ENCODE measurements around the gene TMEM106A. TPM values are rescaled to one million over a fixed set of nuclear protein-coding genes. Genes with fewer than 3 reads are reported as not detected.
"Not testable (repeated sequence)": the region's sequence is repeated elsewhere in the genome, so short reads cannot be mapped to it uniquely, and the experiment has no call there.

The TMEM106A gene, protein sequence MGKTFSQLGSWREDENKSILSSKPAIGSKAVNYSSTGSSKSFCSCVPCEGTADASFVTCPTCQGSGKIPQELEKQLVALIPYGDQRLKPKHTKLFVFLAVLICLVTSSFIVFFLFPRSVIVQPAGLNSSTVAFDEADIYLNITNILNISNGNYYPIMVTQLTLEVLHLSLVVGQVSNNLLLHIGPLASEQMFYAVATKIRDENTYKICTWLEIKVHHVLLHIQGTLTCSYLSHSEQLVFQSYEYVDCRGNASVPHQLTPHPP
- total RNA-seq = 12.6 to 14.1 TPM (median 13.3 TPM) in 3 replicates

DNA sequence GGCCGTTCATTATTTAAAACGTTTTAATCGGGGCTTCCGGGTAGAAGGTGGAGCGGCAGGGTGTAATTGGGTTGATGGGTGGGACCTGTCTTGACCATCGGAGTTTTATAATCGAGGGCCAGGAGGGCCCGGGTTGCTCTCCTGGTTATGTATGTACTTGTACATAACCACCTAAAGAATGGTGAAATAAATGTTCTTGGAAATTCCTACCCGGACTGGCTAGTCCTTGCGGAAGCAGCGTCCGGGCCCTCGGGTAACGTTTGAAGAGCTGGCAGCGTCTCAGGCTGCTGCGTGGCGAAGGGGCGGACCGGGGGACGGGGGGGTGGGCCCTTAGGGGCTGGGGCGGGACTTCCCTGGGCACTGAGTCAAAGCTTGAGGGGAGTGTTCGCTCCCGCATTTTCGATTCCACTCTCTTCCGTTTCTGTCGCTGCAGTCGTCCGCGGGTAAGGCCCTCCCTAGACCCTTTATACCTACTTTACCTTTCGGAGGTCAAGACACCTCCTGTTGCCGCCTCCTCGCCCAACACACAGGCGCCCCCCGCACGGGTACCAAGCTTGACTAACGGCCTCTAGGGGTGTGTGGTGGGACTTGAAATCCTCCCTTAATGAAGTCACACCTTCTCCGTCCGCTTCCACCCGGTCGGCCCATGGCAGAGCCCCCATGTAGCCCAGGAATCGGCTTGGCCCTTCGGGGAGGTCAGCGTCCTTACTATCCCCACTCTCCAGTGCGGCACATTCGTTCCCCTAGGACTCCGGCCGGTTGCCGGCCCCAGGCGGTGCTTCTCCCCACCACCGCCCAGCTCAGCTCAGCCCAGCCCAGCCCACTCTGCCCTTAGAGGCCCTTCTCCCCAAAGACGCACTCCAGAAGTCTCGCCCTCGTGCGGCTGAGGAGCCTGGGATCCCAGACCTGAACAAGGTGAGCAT lies at the start of gene TMEM106A:
Gene TMEM106A, plus strand, starts transcription at position 396 of the 923 bp plus-strand sequence. CDS start 1,167 bp downstream, outside the sequence.
- peaks cover 20% of the 10 kb centered on the region for H3K4me1 Mint-ChIP-seq
- TF ChIP-seq, protein P1, sequence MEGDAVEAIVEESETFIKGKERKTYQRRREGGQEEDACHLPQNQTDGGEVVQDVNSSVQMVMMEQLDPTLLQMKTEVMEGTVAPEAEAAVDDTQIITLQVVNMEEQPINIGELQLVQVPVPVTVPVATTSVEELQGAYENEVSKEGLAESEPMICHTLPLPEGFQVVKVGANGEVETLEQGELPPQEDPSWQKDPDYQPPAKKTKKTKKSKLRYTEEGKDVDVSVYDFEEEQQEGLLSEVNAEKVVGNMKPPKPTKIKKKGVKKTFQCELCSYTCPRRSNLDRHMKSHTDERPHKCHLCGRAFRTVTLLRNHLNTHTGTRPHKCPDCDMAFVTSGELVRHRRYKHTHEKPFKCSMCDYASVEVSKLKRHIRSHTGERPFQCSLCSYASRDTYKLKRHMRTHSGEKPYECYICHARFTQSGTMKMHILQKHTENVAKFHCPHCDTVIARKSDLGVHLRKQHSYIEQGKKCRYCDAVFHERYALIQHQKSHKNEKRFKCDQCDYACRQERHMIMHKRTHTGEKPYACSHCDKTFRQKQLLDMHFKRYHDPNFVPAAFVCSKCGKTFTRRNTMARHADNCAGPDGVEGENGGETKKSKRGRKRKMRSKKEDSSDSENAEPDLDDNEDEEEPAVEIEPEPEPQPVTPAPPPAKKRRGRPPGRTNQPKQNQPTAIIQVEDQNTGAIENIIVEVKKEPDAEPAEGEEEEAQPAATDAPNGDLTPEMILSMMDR (IDR thresholded peaks at IDR 0.05; ENCODE audit: unreplicated experiment) = peak; percentile 34
- H3K4me3 Mint-ChIP-seq = peak within 1 kb of the TSS; percentile 93
- H3K36me3 Mint-ChIP-seq = peaks cover 13% of the 10 kb centered on the region
- peak; percentile 66 to 73 for DNase-seq (ENCODE audit: low spot score in 2 of 2, unreplicated experiment in 2 of 2)
- peak within 1 kb of the TSS; percentile 93 for H3K27ac Mint-ChIP-seq
- H3K27me3 Mint-ChIP-seq (ENCODE audit: low read depth) = no peaks in the 10 kb centered on the region
- H3K9me3 Mint-ChIP-seq = no peaks in the 10 kb centered on the region

DNA sequence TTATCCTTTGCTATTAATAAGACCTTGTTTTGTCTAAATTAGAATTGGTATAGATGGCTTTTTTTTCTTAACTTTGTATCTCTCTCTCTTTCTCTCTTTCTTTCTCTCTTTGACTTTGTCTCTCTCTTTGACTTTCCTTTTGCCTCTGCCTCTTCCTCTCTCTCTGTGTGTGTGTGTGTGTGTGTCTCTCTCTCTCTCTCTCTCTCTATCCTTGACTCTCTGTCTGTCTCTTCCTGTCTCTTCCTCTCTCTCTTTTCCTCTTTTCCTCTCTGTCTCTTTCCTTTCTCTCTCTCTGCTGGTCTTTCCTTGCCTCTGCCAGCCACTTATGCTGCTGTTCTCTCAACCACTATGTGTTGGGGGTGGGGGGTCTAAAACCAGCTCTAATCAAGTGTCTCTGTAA lies 45.7 kb upstream of the TMEM106A start:
- not testable (repeated sequence) for DNase-seq (ENCODE audit: low spot score in 2 of 2, unreplicated experiment in 2 of 2); H3K4me3 Mint-ChIP-seq; H3K4me1 Mint-ChIP-seq; H3K27ac Mint-ChIP-seq; H3K27me3 Mint-ChIP-seq (ENCODE audit: low read depth); H3K9me3 Mint-ChIP-seq; H3K36me3 Mint-ChIP-seq

DNA sequence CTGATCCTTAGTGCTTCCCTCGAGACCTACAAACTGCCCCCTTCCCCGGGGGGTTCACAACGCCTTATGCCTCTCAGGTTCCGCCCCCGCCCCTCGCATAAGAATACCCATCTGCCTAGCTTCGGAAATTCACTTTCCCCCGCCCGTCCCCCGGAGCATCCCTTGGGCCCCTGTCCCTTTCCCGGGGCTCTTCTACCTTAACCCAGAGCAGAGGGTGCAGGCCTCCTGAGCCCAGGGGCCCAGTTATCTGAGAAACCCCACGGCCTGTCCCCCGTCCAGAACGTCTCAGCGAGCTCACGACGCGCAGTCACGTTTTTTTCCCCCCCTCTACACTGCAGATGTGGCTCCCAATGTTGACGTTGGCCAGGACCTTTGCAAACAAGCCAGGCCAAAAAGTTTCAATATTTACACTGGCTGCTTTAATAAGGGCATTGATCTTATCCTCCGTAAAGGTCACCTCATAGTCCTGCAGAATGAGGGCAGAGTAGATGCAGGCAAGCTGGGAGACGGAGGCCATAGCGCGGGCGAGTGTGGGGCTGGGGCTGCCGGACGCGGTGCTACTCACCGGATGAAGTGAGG lies 42.0 kb upstream of the TMEM106A start:
- no peaks in the 10 kb centered on the region for H3K9me3 Mint-ChIP-seq
- H3K4me3 Mint-ChIP-seq = no peak overlapping the region
- H3K36me3 Mint-ChIP-seq = no peaks in the 10 kb centered on the region
- H3K27ac Mint-ChIP-seq = no peak overlapping the region
- H3K27me3 Mint-ChIP-seq (ENCODE audit: low read depth) = no peaks in the 10 kb centered on the region
- TF ChIP-seq, protein P1 (IDR thresholded peaks at IDR 0.05; ENCODE audit: unreplicated experiment) = no peak
- DNase-seq (ENCODE audit: low spot score in 2 of 2, unreplicated experiment in 2 of 2) = peak in 1 of 2 experiments; percentile 39
- peaks cover 18% of the 10 kb centered on the region for H3K4me1 Mint-ChIP-seq

DNA sequence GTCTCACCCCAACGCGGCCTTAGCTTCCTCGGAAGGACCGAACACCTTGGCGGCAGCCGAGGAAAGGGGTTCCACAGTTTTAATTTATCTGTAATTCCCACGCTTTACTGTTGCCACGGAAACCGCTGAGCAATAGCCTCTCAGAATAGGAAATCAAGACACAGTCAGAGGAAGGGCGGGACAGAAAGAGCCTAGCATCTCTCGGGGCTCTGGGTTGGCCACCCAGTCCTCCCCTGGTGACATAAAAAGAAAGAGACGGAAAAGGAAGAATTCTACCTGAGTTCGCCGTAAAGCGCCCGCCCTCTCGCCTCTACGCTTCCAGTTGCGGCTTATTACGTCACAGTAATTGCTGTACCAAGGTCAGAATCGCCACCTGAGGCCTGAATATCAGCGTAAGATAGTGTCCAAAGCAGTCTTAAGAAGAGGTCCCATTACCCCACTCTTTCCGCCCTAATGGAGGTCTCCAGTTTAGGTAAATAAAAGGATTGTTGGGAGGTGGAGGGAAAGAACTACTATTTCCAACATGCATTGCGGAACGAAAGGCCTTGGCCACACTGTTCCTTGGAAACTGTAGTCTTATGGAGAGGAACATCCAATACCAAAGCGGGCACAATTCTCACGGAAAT lies 41.4 kb upstream of the TMEM106A start:
- DNase-seq (ENCODE audit: low spot score in 2 of 2, unreplicated experiment in 2 of 2) = peak; percentile 71 to 79
- no peak overlapping the region for H3K27ac Mint-ChIP-seq
- TF ChIP-seq, protein P1 (IDR thresholded peaks at IDR 0.05; ENCODE audit: unreplicated experiment) = no peak
- H3K4me1 Mint-ChIP-seq = peaks cover 21% of the 10 kb centered on the region
- no peaks in the 10 kb centered on the region for H3K27me3 Mint-ChIP-seq (ENCODE audit: low read depth)
- H3K36me3 Mint-ChIP-seq = peaks cover 2% of the 10 kb centered on the region
- H3K9me3 Mint-ChIP-seq = no peaks in the 10 kb centered on the region
- H3K4me3 Mint-ChIP-seq = no peak overlapping the region

DNA sequence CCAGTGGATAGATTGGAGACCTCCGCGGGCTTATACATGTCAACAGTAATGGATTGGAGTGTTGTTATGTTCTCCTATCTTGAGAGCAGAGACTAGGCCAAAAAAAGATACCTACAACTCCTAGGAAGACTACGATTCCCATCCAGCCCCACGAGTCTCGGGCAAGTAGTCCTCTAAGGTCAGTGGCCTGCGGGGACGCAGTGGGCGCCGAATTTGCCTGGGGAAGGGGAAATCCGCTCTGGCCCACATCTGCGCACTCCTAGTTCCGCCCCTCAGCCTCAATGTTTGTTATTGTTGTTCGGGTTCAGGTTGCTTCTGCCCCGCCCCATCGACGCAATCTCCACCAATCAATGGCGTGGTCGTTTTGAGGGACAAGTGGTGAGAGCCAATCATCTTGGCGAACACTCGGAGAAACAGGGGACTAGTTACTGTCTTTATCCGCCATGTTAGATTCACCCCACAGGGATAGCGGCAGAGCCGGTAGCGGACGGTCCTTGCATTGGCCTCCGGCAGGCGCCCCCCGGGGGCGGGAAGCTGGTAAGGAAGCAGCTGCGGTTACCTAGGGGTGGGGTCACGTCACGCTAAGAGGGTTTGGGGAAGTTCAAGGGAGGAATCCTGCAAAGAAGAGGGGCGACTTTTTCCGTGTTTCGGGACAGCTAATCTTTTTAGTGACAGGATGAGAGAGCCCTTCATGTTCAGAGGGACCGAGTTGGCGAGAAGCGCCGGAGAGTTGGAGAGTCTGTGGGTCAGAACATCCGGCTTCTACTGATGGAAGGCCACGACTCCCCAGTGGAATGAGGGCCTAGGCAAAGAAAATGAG lies 40.7 kb upstream of the TMEM106A start, which contains the start of gene NBR1:
Gene NBR1, plus strand, starts transcription at position 449 of the 820 bp plus-strand sequence. CDS start 4,586 bp downstream, outside the sequence.
- Mint-ChIP-seq H3K4me1 (peaks cover 28% of the 10 kb centered on the region), H3K4me3 (no peak within 1 kb of the TSS), H3K27ac (no peak within 1 kb of the TSS), H3K36me3 (peaks cover 9% of the 10 kb centered on the region), H3K9me3 (no peaks in the 10 kb centered on the region), H3K27me3 (ENCODE audit: low read depth) (no peaks in the 10 kb centered on the region)
- peak; percentile 85 to 96 for DNase-seq (ENCODE audit: low spot score in 2 of 2, unreplicated experiment in 2 of 2)
- TF ChIP-seq, protein P1 (IDR thresholded peaks at IDR 0.05; ENCODE audit: unreplicated experiment) = no peak
